ENCODE data around the gene PTPRT. TPM values are rescaled to one million over a fixed set of nuclear protein-coding genes. Genes with fewer than 3 reads are reported as not detected.

The PTPRT gene
- total RNA-seq, 1 experiment from 2014 or later = 0.13 TPM

DNA sequence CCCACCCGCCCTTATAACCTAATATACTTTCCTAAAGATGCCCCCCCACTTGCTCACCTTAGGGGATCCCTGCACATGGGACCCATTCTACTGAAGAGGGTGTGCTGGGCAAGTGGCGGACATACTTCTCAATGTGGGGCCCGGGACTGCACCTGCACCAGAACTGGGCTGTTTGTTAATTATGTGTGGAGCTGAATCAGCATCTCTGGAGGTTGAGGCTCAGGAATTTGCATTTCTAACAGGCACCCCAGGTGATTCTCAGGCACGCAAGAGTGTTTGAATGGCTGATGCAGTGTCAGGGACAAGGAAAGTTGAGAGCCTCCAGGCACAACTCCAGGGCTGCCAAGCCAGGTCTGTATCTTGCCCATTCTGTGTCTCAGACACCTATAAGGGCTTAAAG, 8.9 kb upstream of the PTPRT start:
- no CpG with 5 or more reads among the region's 4 CpGs for WGBS (ENCODE audit: extremely low coverage, insufficient read length, low lambda C conversion rate)
- Histone ChIP-seq H2AFZ (ENCODE audit: low read length) (no peak overlapping the region), H2BK15ac (ENCODE audit: low read depth, low read length) (no peak overlapping the region), H3K27ac (ENCODE audit: insufficient read length, low read depth, low read length) (no peak overlapping the region), H4K20me1 (ENCODE audit: control insufficient read depth, insufficient read depth, insufficient read length) (no peaks in the 10 kb centered on the region), H3K23me2 (ENCODE audit: insufficient read length, low read depth, low read length, poor library complexity, severe bottlenecking) (no peaks in the 10 kb centered on the region), H3K18ac (ENCODE audit: insufficient read length, low read depth, low read length) (no peak overlapping the region), H2AK5ac (ENCODE audit: insufficient read length, low read length) (no peak overlapping the region), H4K5ac (ENCODE audit: insufficient read length, low read depth, low read length) (no peak overlapping the region), H3K79me2 (ENCODE audit: insufficient read depth, low read length) (no peaks in the 10 kb centered on the region), H3K14ac (ENCODE audit: insufficient read depth, low read length) (no peak overlapping the region), H3K27me3 (ENCODE audit: insufficient read depth, low read length) (no peaks in the 10 kb centered on the region), H2BK120ac (ENCODE audit: low read depth, low read length, poor library complexity, severe bottlenecking) (no peak overlapping the region), H2BK12ac (ENCODE audit: insufficient read length, low read depth, low read length) (no peak overlapping the region), H2BK5ac (ENCODE audit: insufficient read length, low read length) (no peak overlapping the region), H3K9ac (ENCODE audit: extremely low read depth, insufficient read length, low read length) (no peak overlapping the region), H3K4me2 (ENCODE audit: insufficient read depth, insufficient read length, low read length) (no peak overlapping the region), H4K8ac (replicated peaks; ENCODE audit: insufficient read length, low read depth, low read length) (no peak overlapping the region), H3K4me1 (ENCODE audit: insufficient read depth, low read length) (no peaks in the 10 kb centered on the region), H4K91ac (ENCODE audit: insufficient read length, low read depth, low read length) (no peak overlapping the region), H2BK20ac (ENCODE audit: low read depth, low read length, poor library complexity, severe bottlenecking) (no peak overlapping the region), H3K23ac (ENCODE audit: insufficient read length, low read depth, low read length) (no peak overlapping the region), H3K9me3 (ENCODE audit: control insufficient read depth, low read depth, low read length) (no peaks in the 10 kb centered on the region), H3K4ac (ENCODE audit: low read depth, low read length) (no peak overlapping the region), H3K79me1 (ENCODE audit: insufficient read depth, low read depth, low read length, poor library complexity, severe bottlenecking) (no peaks in the 10 kb centered on the region), H3T11ph (ENCODE audit: low read length) (no peak overlapping the region), H3K56ac (ENCODE audit: insufficient read length, low read depth, low read length) (no peak overlapping the region)
- H3K27me3 Mint-ChIP-seq (ENCODE audit: low read depth) = peaks cover 93% of the 10 kb centered on the region
- H3K36me3 Mint-ChIP-seq (ENCODE audit: insufficient read depth in 1 of 3, low read depth in 3 of 3) = no peaks in the 10 kb centered on the region; a peak in 1 of 7 replicates
- peaks cover 13 to 29% of the 10 kb centered on the region in 2 experiments for H3K4me1 Mint-ChIP-seq
- TF ChIP-seq, protein P1, sequence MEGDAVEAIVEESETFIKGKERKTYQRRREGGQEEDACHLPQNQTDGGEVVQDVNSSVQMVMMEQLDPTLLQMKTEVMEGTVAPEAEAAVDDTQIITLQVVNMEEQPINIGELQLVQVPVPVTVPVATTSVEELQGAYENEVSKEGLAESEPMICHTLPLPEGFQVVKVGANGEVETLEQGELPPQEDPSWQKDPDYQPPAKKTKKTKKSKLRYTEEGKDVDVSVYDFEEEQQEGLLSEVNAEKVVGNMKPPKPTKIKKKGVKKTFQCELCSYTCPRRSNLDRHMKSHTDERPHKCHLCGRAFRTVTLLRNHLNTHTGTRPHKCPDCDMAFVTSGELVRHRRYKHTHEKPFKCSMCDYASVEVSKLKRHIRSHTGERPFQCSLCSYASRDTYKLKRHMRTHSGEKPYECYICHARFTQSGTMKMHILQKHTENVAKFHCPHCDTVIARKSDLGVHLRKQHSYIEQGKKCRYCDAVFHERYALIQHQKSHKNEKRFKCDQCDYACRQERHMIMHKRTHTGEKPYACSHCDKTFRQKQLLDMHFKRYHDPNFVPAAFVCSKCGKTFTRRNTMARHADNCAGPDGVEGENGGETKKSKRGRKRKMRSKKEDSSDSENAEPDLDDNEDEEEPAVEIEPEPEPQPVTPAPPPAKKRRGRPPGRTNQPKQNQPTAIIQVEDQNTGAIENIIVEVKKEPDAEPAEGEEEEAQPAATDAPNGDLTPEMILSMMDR (conservative IDR thresholded peaks at IDR 0.05) = no peak
- H3K9me3 Mint-ChIP-seq = peaks cover 0 to 3% of the 10 kb centered on the region in 2 experiments; a peak in 1 of 5 replicates
- no peak overlapping the region for H3K27ac Mint-ChIP-seq
- H3K4me3 Mint-ChIP-seq = no peak overlapping the region; a peak in 1 of 5 replicates
- peak; percentile 58 for DNase-seq
